ENCODE measurements around the gene PRF1. TPM values are rescaled to one million over a fixed set of nuclear protein-coding genes. Genes with fewer than 3 reads are reported as not detected.

PRF1 gene
- total RNA-seq, 1 donor from 2014 or later = 4.1 TPM

DNA sequence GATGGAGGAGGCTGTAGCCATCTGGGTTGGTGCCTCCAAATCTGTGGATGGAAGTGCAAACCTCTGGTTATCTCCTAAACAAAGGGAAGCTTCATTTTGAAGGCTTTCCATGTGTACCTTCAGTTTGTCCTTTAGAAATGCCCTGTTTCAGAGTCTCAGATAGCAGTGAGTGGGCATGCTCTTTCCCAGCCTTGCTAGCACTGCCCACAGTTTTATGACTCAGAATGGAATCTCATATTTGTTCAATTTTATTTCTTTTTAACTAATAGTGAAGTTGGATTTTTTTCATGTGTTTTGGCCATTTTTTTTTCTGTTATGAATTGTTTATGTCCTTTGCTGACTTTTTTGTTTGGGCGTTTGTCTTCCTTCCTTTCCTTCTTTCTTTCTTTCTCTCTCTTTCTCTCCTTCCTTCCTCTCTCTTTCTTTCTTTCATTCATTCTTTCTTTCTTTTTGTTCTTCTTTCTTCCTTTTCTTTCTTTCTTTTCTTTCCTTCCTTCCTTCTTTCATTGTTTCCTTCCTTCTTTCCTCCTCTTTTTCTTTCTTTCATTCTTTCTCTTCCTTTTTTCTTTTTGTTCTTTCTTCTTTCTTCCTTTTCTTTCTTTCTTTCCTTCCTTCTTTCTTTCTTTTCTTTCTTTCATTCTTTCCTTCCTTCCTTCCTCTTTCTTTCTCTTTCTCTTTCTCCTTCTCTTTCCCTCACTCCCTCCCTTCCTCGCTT is 25.6 kb downstream of the PRF1 start:
- DNase-seq (ENCODE audit: low spot score) = no peak

DNA sequence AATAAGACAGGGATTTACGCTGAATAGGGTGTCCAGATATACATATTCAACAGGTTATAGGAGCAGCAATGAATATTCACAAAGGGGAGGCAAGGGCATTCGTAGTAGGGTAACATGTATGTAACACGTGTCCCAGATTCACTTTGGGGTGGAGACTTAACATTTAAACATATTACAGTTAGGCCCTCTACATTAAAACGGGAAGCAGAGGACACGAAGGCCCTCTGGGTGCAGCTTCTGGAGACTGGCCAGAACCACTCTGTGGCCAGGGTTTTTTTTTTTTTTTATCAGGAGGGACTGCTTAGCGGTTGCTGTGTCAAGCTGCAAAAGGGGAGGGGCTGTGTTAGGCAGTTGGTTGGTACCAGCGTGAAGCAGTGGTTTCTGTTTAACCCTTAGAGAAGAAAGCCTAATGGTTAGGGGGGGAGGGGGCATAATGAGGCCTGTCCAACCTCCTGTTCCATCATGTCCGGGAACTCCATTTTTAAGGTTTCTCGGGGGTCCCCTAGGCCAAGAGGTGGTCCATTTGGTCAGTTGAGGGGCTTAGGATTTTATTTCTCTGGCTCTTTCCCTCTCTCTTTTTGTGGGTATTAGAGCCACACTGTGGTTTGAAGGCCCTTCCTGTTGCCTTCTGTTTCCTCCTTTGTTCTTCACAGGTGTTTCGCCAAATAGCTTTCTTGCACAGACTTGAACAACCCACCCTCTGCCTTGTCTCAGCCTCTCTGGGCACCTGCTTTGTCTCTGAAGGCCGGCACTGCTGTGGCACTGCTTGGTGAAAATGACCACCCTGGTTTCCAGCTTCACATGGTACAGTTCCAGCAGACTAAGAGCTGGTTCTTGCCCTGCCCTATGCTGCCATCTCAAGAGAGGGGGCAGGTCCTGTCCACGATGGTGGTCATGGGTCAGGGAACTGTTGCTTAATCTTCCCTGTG is 26.4 kb downstream of the PRF1 start:
- DNase-seq (ENCODE audit: low spot score) = no peak

DNA sequence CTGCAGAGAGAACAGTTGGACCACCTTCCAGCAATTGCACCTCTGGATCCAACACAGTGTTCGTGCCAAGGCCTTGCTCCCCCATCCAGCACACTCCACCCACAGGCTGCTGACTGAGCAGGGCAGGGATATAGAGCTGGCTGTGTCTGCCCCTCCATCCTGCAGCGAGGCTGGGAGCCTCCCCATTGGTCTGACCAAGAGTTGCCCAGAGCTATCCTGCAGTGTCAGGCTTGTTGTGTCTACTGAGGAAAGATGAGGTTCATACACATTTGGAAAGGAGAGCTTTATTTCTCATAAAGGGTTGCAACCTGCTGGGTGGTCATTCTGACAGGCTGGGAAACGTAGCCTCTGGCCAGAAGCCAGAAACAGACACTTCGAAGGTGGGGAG is 27.1 kb downstream of the PRF1 start:
- DNase-seq (ENCODE audit: low spot score) = no peak

DNA sequence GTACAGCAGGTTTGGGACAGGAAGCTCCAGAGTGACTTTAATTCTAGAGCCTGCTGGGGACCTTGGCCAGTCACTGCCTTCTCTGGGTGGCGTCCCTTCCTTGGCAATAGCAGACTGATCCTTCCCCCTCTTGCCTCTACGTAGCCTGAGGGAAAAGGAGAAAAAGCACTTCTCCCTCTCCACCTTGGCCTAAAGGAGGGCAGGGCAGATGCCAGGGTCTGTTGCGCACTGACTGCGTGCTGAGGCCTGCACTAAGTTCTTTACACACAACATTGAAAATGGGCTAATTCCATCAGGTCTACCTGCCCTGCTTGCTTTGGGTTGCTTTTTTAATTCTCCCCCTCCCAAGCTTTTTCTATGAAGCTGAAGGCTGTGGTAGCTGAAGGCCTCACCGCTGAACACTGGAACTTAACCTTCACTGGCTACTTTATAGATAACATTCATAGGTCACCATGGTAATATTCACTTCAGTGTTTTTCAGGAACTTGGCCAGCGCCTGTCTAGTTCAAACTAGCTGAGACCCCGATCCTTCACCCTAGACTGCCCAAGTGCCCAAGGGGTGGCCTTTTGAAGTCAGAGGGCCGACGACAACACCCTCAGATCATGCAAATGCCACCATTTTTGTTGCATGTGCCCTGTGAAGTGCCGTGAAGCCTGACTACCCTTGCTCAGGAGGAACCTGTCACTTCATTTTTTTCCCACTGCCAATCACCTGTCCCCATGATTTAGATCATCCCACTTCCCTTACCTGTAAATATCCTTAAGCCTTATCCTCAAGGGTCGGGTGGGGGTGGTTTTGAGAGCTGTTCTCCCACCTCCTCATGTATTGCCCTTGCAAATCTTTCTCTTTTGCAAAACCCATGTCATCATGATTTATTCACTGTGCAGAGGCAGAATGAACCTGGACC is 28.7 kb downstream of the PRF1 start:
- DNase-seq (ENCODE audit: low spot score) = no peak

DNA sequence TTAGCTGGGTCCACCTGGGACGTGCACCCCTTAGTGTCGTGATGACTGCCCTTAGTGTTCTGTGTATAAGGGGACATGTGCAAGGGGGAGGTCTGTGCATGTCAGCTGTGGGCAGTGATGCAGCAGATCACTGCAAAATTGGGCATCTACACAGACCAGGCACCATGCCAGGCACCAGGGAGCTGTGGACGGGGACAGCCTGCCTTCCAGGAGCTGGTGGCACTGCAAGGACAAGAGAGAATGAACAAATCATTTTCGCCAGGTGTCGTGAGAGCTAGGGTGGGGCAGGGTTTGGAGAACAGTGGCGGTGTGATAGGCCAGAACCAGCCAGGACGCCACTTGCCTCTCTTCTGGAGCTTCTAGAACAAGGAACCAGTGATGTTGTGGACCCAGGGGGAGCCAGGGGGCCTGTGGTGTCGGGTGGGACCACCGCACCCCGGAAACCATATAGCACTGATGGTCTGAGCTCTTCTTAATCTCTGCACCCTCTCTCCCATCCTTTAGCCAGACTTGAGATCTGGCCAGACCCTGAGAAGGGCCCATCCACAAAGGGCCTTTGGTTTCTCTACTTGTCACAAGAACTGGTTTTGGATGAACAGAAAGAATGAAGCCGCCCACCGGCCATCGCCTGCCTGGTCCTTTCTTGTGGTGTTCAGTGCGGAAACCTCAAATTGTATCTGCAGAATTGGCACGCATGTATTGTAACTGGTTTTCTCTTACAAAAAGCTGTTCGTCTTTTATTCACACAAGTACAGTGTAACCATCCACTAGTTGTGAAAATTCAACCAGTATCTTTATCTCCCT is 30.7 kb downstream of the PRF1 start:
- no peak for DNase-seq (ENCODE audit: low spot score)

DNA sequence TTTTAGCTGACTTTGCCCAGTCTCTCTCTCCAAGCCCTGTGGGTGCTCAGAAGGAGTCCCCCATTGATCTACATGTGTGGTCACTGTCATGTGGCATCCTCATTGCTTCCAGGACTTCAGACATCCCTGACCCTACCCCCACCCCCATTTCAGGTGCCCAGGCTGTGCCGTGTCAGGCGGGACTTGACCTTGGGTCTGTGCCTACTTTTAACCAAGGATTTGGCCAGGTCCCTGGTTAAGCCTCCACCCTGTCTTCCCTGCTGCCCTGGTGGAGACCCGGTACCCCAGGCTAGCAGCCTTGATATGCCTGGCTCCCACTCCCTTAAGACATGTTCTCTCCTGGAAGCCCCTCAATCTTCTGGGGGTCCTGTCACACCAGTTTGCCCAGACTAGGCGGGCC is 31.3 kb downstream of the PRF1 start:
- no peak for DNase-seq (ENCODE audit: low spot score)

DNA sequence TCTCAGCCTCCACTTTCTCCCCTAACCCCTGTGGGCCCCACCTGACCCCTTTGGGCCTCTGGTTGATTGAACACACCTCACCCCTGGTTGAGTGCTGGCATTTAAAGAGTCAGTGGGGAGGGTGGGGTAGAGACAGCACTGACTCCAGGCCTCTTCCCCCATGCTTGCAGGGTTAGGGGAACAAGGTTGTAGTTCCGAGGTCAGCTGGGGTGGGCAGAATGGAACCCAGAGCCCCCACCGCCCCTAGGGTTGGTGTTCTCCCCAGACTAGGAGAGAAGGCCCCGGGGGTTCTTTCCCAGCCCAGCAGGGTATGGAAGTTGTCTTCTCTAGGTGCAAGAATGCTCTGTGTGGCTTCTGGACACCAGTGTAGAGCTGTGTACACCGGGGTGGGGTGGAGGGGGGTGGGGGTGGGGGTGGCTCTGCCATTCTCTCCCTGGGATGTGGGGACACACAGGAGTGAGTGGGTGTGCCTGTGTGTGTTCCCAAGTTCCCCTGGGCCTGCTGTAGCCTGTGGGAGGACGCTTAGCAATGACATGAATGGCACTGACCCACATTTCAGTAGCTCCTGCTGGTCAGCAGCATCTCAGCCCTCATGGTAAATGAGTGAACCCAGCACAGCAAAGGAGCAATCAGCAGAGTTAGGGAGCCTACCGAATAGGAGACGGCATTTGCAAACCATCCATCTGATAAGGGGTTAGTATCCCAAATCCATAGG is 33.6 kb downstream of the PRF1 start:
- DNase-seq (ENCODE audit: low spot score) = no peak

DNA sequence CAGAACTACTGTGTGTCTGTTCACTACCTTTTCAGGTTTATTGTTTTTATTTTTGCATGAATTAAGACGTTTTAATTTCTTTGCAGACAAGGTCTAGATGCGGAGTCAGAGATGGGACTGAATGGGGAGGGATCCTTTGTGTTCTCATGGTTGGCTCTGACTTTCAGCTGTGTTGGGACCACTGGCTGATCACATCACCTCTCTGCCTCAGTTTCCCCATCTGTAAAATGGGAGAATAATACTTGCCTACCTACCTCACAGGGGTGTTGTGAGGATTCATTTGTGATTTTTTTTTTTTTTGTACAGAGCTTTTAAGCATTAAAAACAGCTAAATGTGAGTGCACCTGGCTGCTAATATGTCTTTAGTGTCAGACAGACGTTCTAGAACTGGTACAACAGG is 34.4 kb downstream of the PRF1 start:
- DNase-seq (ENCODE audit: low spot score) = no peak

DNA sequence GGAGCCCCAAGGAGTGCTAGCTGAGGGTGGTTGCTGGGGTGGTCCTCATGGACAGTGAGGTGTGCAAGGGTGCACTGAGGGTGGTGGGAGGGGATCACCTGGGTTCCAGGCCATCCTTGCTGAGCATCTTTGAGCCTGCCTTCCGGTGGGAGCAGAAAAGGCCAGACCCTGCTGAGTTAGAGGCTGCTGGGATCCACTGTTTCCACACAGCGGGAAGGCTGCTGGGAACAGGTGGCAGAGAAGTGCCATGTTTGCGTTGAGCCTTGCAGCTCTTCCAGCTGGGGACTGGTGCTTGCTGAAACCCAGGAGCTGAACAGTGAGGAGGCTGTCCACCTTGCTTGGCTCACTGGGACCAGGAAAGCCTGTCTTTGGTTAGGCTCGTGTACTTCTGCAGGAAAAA is 34.9 kb downstream of the PRF1 start:
- DNase-seq (ENCODE audit: low spot score) = no peak

DNA sequence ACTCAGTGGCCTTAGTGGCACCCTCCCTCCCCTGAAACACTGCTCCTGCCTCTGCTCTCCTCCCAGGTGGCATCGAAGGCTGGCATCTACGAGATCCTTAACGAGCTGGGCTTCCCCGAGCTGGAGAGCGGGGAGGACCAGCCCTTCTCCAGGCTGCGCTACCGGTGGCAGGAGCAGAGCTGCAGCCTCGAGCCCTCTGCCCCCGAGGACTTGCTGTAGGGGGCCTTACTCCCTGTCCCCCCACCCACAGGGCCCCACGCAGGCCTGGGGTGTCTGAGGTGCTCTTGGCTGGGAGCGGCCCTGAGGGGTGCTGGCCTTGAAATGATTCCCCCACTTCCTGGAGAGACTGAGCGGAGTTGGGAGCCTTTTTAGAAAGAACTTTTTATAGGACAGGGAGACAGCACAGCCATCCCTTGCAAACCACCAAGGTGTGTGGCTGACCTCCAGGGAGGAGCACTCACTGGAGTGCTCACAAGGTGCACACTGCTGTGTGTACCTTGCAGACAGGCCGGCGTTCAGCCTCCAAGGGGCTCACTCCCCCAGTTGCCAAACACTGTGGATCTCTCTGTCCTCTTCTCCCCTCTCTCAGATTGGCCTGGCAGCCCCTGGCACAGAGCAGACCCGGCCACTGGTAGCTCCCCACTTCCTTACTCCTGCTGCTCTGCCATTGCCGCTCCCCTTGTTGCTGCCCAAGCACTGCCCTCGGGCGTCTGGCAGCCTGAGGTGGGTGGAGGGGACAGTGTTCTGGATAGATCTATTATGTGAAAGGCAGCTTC is 35.8 kb downstream of the PRF1 start:
- no peak for DNase-seq (ENCODE audit: low spot score)

DNA sequence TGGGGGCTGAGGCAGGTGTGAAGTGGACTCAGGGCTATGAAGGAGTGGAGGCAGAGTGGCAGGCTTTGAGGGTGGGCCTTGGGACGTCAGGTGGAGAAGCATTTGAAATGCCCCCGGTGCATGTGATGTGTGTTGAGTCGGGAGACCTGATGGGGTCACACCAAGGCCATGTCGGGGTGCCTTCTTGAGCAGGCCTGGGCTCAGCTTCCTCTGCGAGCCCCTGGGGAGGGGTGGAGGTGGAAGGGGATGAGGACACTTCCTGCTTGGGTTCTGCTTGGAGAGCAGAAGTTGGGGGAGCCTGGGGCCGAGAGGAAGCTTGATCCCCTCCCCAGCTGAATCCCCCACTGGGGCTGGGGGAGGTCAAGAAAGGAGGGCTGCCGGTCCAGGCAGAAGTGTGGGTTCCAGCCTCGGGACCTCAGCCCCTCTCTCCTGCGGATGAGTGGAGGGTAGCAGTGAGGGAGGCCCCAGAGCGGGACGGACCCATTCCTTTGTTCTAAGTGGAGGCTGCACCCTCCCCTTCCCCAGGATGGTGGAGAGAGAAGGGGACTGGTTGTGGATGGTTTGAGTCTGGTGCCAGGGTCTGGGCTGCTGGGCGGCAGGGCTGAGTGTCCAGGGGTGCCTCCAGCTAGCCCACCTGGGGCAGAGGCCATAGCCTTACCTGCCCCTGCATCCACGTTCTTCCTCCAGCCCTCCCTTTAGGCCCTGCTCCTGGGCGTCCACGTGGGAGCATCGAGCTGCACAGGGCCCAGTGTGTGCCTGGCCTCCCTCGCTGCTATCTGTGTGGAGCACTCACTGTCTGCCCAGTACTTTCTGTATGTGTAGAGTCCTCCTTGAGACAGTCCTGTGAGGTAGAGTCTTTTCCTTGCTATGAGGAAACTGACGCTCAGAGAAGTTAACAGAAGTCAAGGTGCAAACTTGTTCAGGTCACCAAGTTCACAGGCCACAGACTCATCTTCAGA is 36.7 kb downstream of the PRF1 start:
- DNase-seq (ENCODE audit: low spot score) = no peak

DNA sequence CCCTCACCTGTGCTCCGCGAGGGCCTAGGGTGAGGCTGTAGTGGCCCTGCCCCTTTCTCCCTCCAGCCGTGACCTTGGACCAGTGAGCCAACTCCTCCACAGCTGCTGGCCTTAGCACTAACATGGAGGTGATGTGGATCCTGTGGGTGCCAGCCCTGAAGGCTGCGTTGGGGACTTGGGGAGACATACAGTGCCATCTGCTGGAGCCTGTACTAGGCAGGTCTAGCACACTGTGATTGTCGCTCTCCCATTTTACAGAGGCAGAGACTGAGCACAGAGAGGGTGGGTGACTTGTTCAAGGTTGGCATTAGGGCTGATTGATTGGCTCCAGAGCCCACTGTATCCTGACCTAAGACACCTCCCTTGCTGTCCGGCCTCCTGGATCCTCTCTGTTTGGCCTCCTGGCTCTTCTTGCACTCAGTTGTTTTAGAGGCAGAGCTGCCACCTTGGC is 37.6 kb downstream of the PRF1 start:
- DNase-seq (ENCODE audit: low spot score) = no peak

DNA sequence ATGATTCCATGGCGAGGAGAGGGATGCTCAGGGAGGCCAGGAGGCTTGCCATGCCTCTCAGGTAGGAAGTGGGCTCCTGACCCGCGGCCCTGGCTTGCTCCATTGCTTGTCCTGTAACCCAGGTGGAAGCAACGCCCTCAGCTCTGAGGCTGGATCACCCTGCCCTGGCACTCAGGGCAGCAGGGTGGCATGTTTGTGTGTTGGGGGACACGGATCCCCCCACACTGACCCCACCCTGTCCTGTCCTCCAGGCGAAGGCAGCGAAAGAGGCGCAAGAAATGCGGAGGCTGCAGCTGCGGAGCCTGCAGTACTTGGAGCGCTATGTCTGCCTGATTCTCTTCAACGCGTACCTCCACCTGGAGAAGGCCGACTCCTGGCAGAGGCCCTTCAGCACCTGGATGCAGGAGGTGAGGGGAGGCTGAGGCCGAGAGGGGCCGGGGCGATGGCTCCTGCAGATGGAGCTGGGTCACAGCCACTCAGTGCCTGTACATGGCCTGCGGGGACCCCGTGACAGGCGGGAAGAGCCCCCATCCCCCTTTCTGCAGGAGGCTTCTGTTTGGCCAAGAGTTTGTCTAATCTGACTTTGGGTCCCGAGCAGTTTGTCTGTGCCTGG is 38.3 kb downstream of the PRF1 start:
- no peak for DNase-seq (ENCODE audit: low spot score)

DNA sequence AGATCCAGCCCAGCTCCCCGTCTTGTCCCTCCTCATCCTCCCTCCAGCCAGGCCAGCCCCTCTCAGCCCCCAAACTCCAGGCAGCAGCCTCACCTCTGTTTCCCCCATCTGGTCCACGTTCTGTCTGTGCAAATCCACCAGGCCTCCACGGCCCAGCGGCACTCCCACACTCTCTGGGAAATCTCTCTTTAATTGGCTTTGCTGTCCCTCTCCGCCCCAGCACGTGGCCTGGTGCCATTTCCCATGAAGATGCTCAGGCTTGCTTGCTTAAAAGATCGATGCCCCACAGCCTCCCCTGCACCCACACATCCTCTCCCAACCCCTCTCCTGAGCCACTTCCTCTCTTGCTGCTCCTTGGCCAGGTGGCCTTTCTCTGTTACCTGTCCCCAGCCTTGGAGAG is 39.3 kb downstream of the PRF1 start:
- DNase-seq (ENCODE audit: low spot score) = no peak

DNA sequence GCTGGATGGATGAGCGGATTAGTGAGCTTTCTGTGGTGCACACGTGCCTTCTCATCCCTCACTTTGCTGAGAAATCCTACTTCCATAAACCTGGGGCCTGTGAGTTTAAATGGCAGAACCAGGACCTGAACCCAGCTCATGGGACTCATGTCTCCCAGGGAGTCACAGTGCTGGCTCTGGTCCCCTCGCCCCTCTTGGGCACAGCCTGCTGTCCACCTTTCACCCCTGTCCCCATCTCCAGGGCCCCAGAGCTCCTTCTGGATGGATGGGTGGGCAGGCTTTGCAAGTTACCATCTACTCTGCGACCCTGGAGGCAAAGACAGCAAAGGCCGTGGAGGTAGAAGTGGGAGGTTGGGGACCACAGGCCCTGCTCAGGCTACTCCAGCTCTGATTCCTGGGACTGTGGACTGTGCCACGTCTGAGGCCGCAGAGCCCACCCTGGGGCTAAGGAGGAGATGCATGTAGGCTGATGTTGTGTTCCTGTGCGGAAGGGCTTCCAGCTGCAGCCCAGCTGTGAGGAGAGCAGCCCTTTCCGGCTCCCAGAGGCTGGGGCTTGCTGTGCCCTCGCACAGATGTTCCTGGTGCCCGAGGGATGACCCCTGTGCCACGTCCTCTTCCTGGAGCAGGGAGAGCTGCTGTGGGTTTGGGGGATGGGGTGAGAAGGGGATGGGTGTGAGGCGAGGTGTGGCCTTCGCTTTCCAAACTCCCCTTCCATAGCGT is 40.3 kb downstream of the PRF1 start:
- no peak for DNase-seq (ENCODE audit: low spot score)

DNA sequence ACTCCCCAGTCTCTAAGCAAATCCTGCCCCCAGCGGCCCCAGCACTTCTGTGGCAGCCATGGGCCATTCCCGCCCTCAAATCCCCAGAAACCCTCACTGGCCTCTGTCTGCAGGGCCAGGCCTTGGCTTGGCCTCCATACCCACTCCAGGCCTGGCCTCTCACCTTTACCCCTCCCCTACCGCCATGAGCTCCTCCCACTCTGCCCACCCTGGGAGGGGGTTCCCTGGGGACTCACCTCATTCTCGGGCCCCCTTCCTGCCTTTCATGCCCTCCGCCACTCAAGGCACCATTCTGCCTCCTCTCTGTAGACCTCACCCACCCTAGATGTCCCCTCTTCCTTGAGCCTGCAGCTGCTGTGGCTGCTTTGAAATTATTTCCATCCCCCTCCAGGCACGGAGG is 41.0 kb downstream of the PRF1 start:
- DNase-seq (ENCODE audit: low spot score) = no peak

DNA sequence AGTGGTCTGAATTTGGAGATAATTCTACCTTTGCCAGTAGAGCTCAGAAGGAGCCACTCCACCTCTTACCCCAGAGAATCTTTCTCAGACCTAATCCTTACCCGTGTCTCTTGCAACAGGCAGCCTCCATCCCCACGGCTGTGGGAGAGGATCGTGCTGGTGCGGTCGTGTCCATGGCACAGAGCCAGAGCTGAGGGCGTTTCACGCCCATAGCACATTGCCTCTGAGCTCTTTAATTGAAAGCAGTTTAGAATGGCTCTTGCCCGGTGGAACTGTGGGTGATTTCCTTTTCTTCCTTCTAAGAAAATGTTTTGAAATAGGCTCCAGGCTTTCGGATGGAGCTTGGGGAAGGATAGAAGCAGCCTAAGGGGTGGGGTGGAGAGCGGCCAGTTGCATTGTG is 41.5 kb downstream of the PRF1 start:
- DNase-seq (ENCODE audit: low spot score) = no peak

All from ureter (tissue), 1 donor.